NCI-H446 (cell line): ENCODE data around the gene ZNF775.

Experiments used
- DNase-seq, 2 experiments: peaks; one replicate each; lab custom pipeline; 2025; lab: John Stamatoyannopoulos, UW

The ZNF775 gene

DNA sequence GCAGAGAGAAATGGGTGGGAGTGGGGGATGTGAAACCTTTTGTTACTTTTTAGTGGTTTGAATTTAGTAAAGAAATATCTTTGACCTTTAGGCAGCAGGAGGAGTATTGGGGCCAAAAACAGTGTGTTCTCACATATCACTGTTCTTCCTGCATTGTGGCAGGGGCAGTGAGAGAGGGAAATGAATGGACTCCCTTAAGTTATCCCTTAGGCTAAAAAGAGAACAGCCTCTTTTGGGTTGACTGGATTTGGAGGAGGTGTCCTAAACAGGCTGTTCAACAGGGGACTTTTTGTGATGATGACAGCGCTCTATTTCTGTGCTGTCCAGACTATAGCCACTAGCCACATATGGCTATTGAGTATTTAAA, 22.3 kb downstream of the ZNF775 start:
- no peak for DNase-seq

GRCh38 chr7:150401861-150402631, 22.9 kb downstream of the ZNF775 start:
- DNase-seq, result no peak

DNA sequence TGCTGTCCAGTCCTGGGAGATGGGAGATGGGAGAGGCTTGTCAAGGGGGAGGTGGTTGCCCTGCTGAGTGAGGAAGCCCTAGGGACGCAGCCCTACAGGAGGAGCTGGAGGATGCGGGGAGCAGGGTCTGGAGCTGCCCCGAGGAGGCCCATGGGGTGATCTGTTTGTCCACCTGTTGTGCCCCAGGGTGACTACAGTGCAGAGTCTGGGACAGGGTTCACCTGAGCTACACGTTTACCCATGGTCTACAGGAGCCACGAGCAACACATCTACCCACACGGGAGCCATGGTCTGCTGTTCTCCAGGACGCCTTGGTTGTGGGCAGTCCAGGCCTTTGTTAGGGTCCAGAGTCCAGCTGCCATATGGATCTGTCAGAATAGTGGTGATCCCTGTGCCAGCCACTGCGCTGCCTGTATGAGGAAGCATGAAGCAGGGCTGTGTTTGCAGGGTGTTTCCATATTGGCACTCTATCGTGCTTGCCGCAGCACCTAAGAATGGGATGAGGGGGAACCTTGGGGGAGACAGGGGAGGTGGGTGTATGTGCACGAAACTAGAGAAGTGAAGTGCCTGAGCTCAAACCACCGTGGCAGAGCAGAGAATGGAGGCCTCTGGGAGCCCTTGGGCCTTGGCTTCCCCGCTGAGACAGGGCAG, 23.7 kb downstream of the ZNF775 start:
- DNase-seq, result no peak

DNA sequence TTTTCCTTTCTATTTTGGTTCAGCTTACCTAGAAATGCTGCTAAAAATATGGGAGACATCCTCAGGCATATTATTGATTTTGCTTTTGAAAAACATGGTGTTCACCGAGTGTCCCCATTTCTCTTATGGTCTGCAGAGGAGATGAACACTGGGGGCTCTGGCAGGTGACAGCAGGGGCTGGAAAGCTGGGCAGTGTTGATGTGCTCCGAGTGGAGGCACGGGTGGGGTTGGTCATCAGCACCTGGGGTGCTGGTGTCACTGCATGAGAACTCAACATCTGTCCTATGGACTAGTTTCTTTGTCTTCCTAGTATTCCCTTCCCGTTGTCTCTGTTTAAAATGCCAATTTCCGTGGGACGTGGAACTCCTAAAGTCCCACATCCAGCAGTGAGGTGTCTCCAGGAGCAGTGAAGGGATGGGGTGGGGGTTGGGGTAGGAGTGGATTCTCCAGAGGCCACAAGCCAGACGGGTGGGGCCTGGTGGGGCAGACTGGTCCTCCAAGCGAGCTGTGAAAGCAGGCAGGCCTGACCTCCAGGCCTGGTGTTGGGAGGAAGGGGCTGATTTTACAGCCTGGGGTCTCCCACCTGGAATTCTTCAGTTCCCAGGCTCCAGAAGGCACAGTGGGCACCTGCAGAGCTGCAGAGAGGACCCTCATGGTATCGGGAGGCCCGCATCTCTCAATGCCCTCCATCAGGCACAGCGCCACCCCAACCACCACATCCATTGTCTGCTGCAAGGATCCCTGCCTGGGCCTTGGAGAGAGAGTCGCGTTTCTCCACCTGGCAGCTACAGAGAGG, 24.4 kb downstream of the ZNF775 start:
- no peak for DNase-seq

DNA sequence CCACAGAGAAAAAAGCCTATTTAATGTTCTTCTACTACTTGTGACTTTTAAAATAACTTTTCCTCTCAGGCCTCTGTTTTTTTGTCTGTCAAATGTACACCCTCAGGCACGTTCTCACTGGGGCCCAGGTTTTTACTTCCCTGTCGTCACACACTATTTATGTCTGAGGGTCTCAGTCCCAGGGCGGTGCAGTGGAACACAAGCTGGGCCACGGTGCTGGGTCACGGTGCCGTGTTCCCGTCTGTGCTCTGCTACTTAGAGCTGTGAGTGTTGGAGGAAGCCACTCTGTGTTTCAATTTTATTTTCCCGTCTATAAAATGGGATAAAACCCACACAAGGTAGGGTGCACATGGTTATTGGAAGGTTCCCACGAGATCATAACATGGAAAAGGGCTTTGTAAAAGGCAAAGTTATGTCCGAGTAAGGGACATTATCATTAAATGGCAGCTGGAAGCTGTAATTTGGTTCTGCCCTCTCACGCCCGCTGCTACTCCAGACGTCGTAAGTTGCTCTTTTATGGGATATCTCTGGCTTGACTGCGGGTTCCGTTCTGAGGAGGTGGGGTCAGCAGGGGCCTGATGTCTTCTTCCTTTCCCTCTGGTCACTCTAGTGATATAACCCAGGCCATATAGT, 25.2 kb downstream of the ZNF775 start:
- DNase-seq, result no peak

- DNase-seq, result peak in 1 of 2 experiments; percentile 83
These were observed 25.9 kb downstream of the ZNF775 start for GRCh38 chr7:150404805-150405583.

- DNase-seq, result peak in 1 of 2 experiments; percentile 51
These were observed 26.6 kb downstream of the ZNF775 start for GRCh38 chr7:150405584-150406311.

DNA sequence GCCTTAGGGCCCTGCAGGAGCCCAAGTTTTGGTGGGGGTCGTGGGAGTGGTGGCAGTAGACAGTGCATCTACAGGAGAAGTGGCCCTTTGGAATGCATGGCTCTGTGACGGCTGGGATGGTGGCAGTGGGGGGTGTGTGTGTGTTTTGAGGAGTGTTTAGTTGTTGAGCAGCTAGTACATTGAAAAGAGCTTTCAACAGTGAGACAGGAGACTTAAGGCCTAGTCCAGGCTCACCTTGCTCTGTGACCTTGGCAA, 27.1 kb downstream of the ZNF775 start:
- DNase-seq, result no peak

DNA sequence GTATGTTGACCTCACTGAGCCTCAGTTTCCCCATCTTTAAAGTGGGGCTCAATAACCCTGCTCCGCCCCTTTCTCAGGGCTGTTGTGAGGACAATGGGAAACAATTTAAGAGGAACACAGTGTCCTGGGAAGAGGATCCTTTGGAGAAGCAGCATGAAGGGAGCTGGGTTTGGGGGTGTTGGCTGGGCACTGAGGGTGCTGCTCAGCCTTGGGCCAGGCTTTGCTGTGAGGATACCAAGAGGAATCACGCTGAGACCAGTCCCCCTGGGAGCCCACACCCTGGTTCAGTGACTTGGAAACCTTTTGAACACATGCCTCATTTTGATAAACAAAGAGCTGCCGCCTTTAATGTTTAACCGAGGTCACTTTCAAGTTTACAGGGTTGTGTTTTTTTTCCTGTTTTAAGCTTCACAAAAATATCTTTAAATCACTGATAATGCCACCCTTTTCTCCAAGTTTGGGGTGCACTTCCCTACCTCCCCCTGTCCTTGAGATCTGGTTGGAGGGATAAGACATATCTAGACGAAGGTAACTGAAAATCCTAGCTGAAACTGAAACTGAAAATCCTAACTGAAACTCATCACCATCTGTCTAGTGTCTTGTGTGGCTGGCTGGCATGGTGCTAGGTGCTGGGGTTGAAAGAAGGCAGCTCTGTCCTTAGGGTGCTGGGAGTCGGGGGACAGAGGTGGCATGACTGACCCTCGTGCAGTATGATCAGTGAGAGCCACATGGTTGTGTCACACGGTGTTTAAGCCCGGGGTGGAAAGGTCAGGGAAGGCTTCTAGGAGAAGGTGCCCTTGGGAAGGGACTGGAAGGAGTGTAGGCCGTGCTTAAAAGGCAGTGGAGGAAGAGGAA, 27.7 kb downstream of the ZNF775 start:
- DNase-seq, result no peak

DNA sequence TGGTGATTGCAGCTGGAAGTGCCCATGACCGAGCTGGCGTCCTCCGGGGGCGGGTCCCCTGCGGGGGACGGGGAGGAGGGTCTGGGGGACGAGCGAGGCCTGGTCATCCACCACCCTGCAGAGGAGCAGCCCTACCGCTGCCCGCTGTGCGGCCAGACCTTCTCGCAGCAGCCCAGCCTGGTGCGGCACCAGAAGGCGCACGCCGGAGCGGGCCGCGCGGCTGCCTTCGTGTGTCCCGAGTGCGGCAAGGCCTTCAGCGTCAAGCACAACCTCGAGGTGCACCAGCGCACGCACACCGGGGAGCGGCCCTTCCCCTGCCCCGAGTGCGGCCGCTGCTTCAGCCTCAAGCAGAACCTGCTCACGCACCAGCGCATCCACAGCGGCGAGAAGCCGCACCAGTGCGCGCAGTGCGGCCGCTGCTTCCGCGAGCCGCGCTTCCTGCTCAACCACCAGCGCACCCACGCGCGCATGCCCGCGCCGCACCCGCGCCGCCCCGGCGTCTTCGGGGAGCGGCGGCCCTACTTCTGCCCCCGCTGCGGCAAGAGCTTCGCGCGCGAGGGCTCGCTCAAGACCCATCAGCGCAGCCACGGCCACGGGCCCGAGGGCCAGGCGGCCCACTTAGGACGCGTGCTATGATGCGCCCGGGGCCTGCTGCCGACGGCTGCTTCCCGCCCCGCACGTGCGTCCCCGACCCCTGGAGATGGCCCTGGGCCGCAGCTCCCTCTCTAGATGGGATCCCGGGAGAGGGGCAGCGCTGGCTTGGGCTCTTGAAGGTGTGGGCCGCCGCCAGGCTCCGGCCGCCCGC, 28.7 kb downstream of the ZNF775 start:
- DNase-seq, result no peak

GRCh38 chr7:150408393-150409299, 29.5 kb downstream of the ZNF775 start:
- DNase-seq, result no peak

GRCh38 chr7:150409300-150410030, 30.3 kb downstream of the ZNF775 start:
- DNase-seq, result no peak

DNA sequence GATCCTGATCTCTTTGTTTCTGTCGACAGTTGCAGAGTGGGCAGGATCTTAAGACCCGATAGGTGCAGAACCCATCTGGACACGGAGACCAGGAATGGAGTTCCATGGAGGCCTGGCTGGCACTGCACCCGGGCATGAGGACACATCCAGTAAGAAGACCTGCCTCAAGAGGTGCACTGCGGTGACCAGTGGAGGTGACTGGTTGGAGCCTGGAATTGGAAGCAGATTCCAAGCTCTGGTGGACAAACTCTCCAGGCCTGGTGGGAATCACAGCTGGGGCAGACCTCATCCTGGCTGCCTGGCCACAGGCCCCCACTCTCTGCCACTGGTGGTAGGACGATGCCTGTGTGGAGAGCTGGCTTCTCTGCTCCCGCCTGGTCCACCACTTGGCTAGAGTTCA, 31.0 kb downstream of the ZNF775 start:
- DNase-seq, result no peak

GRCh38 chr7:150410680-150411346, 31.7 kb downstream of the ZNF775 start:
- no peak for DNase-seq

DNA sequence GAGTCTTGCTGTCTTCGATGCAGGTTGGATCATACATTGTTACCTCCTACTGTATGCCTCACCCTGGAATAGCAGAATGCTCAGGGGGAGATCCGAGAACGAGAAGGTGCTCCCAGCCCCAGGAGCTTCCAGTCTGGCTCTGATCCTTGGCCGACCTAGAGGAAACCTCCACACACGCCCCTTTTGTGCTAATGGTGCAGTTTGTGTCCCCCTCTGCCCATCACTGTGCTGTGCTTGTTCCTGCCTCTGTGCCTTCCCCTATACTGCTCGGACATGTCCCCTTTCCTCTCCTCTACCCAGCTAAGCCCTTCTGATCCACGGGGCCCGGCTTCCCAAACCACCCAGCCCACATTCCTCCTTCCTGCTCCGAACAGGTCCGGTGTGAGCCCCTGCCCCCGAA, 32.5 kb downstream of the ZNF775 start:
- no peak for DNase-seq

DNA sequence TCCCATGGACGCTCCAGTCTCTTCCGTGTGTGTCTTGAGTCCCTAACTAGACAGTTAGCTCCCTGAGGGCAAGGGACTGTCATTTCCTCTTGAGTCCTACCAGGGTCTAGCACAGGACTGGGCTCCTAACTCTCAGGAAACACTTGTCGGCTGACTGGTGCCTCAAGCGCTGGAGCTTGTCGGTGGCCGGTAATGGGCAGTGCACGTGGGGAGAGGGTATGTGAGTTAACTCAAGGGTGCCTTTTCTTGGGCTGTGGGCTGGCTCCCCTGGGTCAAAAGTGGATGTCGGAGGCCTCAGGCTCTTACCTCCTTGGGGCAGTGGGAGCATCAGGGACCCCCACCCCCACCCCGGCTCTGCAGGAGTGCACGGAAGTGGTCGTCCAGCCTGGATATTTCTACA, 32.9 kb downstream of the ZNF775 start:
- no peak for DNase-seq
